Natural killer cell treated with Interleukin-12 subunit alpha and Interleukin-12 subunit beta and Interleukin-15 and Interleukin-18, amount 100 ng/mL, for 72 hours (primary cell): ENCODE results near the gene CCR9. TPM values are rescaled to one million over a fixed set of nuclear protein-coding genes. Genes with fewer than 3 reads are reported as not detected.

Experiments
- ATAC-seq, 2 donors: fragments of 150-1000 bp; cut with Tn5 transposase in 1 of 2; sonication (Bioruptor Pico), chemical (Tn5 transposase) in 1 of 2; 2 replicates each; pipeline ENCODE4 v1.10.0; 2021
- DNase-seq: peaks from one replicate; pipeline ENCODE4 v3.0.0; 2022; ENCODE audit warnings: low spot score
- H3K27ac Mint-ChIP-seq, 2 donors: 1 replicate in 1 of 2; 2 replicates in 1 of 2; pipeline ENCODE4 v1.8.0; 2022; ENCODE audit warnings: mixed read lengths in 2 of 2, mild to moderate bottlenecking in 1 of 2, moderate library complexity in 1 of 2
- H3K27me3 Mint-ChIP-seq, 2 donors: 1 replicate in 1 of 2; 2 replicates in 1 of 2; pipeline ENCODE4 v1.8.0; 2022; ENCODE audit warnings: mixed read lengths in 2 of 2
- H3K36me3 Mint-ChIP-seq: one replicate; pipeline ENCODE4 v1.8.0; 2022; ENCODE audit warnings: mixed read lengths
- H3K4me1 Mint-ChIP-seq, 2 donors: 1 replicate in 1 of 2; 2 replicates in 1 of 2; pipeline ENCODE4 v1.8.0; 2022; ENCODE audit warnings: low read depth in 2 of 2, mixed read lengths in 2 of 2, mild to moderate bottlenecking in 1 of 2
- H3K4me3 Mint-ChIP-seq: one replicate; pipeline ENCODE4 v1.8.0; 2022; ENCODE audit warnings: mixed read lengths
- H3K9me3 Mint-ChIP-seq: 2 replicates; pipeline ENCODE4 v1.8.0; 2022; ENCODE audit warnings: mixed read lengths
- total RNA-seq, 2 donors: library from RNA; stranded (reverse); gene quantifications; one replicate each; pipeline ENCODE4 v1.2.3, GENCODE V29; 2022

Gene CCR9
- total RNA-seq, 2 donors from 2014 or later, result not detected

DNA sequence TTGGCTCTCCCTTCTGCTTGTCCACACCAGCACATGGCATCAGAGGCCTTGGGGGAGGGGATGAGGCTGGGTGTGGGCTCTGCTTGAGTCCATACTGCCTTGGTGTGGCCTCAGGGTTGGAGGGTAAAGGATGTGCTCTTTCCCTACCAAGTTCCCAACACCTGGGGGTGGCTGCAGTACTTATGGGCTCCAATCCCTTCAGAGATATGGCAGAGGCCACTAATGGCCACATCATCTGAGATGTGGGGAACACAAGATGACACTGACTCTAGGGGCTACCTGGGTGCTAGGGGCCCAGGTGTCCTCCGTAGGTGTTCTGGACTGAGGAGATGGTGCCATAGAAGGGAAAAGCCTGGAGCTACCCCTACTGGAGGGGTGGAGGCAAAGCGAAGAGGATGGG lies 63.8 kb downstream of the CCR9 start:
- Mint-ChIP-seq H3K4me1 (peaks cover 58 to 60% of the 10 kb centered on the region in 2 donors), H3K4me3 (peak overlapping the region; percentile 38), H3K9me3 (no peaks in the 10 kb centered on the region), H3K27me3 (peaks cover 0 to 2% of the 10 kb centered on the region in 2 donors), H3K36me3 (peaks cover 37% of the 10 kb centered on the region), H3K27ac (peak overlapping the region; percentile 78 to 80)
- no peak for DNase-seq
- no peak for ATAC-seq

DNA sequence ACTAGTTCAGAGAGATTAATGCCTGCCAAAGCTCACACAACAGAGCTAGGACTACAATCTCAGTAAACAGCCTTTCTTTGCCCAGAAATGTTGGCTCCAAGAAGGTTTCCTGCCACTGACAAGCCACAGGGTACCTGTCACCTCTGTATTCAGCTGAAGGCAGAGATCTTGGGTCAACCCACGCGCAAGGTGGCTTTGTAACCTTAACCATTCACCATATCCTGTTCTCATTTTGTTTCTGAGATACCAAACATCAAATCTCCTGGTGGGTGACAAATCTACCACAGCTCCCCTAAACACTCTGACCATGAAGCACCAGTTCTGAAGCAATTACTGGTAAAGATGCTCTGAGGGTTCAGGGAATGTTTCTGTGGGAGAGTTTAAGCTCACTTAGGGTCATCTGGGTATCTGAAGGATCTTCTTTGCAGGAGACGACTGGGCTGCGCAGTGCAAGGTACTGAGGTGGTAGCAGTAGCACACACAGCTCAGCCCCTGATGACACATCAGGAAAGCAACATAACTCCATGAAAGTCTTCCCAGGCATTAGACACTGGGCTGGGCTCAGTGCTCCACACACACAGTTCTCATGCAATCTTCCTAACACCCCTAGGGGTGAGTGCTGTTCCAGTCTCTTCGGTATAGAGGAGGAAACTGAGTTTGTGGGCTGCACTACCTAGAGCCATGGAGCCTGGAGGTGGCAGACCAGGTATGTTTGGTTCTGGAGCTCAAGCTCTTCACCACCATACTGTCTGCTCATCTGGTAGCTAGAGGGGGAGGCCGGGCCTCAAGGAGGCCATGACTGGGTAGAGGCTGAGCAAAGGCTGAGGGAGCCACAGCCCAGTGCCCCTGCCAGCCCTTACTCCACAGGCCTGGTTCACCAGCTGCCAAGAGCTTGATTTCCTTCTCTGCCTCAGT lies 64.6 kb downstream of the CCR9 start:
- Mint-ChIP-seq H3K27ac (peak overlapping the region; percentile 78 to 80), H3K4me1 (peaks cover 50 to 55% of the 10 kb centered on the region in 2 donors), H3K4me3 (peak overlapping the region; percentile 38), H3K36me3 (peaks cover 37% of the 10 kb centered on the region), H3K9me3 (no peaks in the 10 kb centered on the region), H3K27me3 (peaks cover 0 to 2% of the 10 kb centered on the region in 2 donors)
- ATAC-seq (peak; percentile 73 to 78), DNase-seq (no peak)

DNA sequence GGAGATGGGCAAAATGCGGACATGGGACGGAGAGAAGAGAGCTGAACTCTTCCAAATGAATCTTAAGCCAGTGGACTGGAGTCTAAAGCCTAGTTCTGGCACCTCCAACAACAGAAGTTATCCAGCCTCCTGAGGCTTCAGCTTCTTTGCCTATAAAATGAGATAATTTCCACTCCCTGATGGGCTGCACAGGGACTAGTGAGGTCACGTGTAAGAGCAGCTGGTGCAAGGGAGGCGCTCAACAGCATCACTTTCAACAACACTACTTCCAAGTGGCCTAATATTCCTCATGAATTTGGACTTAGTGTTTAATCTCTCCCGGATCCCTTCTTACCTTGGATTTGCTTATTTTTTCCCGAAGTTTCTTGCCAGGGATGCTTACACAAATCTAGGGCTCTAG lies 65.6 kb downstream of the CCR9 start:
- H3K36me3 Mint-ChIP-seq, result peaks cover 37% of the 10 kb centered on the region
- peaks cover 0 to 2% of the 10 kb centered on the region in 2 donors for H3K27me3 Mint-ChIP-seq
- DNase-seq, result no peak
- no peak for ATAC-seq
- H3K27ac Mint-ChIP-seq, result peak overlapping the region; percentile 78 to 80
- peaks cover 45 to 48% of the 10 kb centered on the region in 2 donors for H3K4me1 Mint-ChIP-seq
- H3K9me3 Mint-ChIP-seq, result no peaks in the 10 kb centered on the region
- no peak overlapping the region for H3K4me3 Mint-ChIP-seq

DNA sequence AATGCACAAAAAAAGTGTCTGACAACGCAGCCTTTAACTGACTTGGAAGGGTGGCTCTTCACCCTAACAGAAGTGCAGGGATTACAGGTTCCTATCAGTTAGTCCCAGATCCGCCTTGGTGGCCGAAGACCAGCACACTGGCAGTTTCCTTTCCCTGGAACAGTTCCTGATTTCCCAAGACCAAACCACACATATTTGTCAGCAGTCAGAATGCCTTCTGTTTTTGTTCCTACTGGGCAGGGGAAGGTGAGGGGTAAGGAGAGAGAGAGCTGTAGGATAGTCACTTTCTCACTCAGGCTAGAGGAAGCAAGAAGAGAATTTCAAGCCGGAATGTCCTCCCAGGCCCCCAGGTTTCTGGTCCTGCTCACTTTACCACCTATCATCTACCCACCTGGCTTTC lies 66.1 kb downstream of the CCR9 start:
- Mint-ChIP-seq H3K36me3 (peaks cover 38% of the 10 kb centered on the region), H3K9me3 (no peaks in the 10 kb centered on the region), H3K27ac (peak overlapping the region; percentile 64 to 80), H3K4me1 (peaks cover 44 to 46% of the 10 kb centered on the region in 2 donors), H3K27me3 (peaks cover 0 to 2% of the 10 kb centered on the region in 2 donors), H3K4me3 (no peak overlapping the region)
- DNase-seq (no peak), ATAC-seq (no peak)

Other genes with a start within 250 kb of the CCR9 start
- gene SACM1L, start 197.1 kb upstream of the CCR9 start, total RNA-seq, result 10 to 100 TPM; 73.4 to 75.8 TPM
- gene SLC6A20, start 90.0 kb upstream of the CCR9 start, total RNA-seq, result not detected
- 1 to 10 TPM; 6.7 to 7.1 TPM for gene LZTFL1, start 44.4 kb upstream of the CCR9 start, total RNA-seq
- gene CXCR6, start 56.9 kb downstream of the CCR9 start, total RNA-seq, result 1 to 10 TPM; 4.0 to 5.3 TPM
- gene FYCO1, start 109.3 kb downstream of the CCR9 start, total RNA-seq, result 10 to 100 TPM; 14.6 to 30.3 TPM
- gene XCR1, start 140.9 kb downstream of the CCR9 start, total RNA-seq, result not detected